ENCODE measurements around the gene TIMMDC1. TPM values are rescaled to one million over a fixed set of nuclear protein-coding genes. Genes with fewer than 3 reads are reported as not detected.

The TIMMDC1 gene
- total RNA-seq, 2 experiments from 2014 or later: 14.4 to 18.3 TPM

DNA sequence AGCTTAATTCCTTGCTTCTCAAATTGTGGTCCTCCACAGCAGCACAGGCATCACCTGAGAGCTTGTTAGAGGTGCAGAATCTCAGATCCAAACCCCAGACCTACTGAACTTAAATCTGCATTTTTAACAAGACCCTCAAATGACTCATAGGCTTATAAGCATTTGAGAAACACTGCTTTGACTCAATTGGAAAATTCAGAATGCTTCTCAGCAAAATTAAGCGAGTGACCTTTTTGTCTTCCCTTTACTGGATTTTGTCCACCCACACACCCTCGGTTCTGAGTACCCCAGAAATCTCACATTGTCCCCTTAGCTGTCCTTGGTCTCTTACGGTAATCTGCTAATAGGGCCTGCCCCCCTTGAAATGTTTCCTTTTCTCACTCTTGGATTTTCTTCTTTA is 43.2 kb downstream of the TIMMDC1 start:
- no peaks in the 10 kb centered on the region for H3K4me1 Mint-ChIP-seq (ENCODE audit: low read depth)
- H3K36me3 ChIP-seq (ENCODE audit: insufficient read depth, low read length): no peaks in the 10 kb centered on the region
- no peak overlapping the region for H3K4me3 ChIP-seq (ENCODE audit: low read length)
- intact Hi-C loops (cut with DNase I, micrococcal nuclease): no loop called here
- no peak overlapping the region for H3K27ac Mint-ChIP-seq
- H3K27ac ChIP-seq (ENCODE audit: low read depth in 1 of 2, low read length in 2 of 2): no peak overlapping the region
- CTCF ChIA-PET: no interaction called here
- DNase-seq (no peak), ATAC-seq (ENCODE audit: poor library complexity) (no peak)
- TF ChIP-seq, protein P1, sequence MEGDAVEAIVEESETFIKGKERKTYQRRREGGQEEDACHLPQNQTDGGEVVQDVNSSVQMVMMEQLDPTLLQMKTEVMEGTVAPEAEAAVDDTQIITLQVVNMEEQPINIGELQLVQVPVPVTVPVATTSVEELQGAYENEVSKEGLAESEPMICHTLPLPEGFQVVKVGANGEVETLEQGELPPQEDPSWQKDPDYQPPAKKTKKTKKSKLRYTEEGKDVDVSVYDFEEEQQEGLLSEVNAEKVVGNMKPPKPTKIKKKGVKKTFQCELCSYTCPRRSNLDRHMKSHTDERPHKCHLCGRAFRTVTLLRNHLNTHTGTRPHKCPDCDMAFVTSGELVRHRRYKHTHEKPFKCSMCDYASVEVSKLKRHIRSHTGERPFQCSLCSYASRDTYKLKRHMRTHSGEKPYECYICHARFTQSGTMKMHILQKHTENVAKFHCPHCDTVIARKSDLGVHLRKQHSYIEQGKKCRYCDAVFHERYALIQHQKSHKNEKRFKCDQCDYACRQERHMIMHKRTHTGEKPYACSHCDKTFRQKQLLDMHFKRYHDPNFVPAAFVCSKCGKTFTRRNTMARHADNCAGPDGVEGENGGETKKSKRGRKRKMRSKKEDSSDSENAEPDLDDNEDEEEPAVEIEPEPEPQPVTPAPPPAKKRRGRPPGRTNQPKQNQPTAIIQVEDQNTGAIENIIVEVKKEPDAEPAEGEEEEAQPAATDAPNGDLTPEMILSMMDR (IDR thresholded peaks at IDR 0.05): no peak
- H3K27me3 ChIP-seq (ENCODE audit: control insufficient read depth in 1 of 2, insufficient read depth in 2 of 2, low read length in 2 of 2): no peaks in the 10 kb centered on the region
- no peaks in the 10 kb centered on the region for H3K9me3 ChIP-seq (ENCODE audit: control insufficient read depth in 1 of 2, insufficient read depth in 1 of 2, low read length in 2 of 2)
- no peaks in the 10 kb centered on the region for H3K36me3 Mint-ChIP-seq (ENCODE audit: low read depth)
- H3K4me3 Mint-ChIP-seq: no peak overlapping the region
- POLR2A ChIA-PET: no interaction called here
- H3K4me1 ChIP-seq (ENCODE audit: insufficient read depth, low read length): no peaks in the 10 kb centered on the region
- no peaks in the 10 kb centered on the region for H3K27me3 Mint-ChIP-seq
- no peaks in the 10 kb centered on the region for H3K9me3 Mint-ChIP-seq

DNA sequence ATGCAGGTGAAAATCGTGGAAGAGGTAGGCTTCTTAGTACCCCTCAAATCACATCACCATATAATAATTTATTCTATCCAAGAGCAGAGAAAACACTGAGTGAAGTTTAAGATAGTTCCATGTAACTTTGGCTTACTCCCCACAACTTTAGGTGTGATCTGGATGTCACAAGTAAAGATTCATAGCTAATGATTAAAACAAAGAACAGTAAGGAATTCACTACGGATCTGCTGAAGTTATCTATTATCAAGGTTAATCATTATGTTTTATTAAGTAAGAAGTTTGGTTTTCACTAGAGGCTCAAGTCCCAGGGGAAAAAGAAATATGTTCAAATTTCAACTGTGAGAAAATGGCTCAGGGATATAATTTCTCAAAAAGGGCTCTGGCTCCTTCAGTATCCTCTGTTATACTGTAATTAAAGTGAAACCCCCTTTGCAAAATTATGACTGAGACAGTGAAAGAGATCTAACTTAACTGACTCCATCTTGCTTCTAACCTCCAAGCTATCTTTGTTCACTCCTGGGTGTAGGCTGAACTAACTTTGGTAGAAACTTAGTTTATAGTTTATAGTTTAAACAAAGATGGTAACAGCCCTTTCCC is 43.9 kb downstream of the TIMMDC1 start:
- ATAC-seq (ENCODE audit: poor library complexity) (no peak), DNase-seq (no peak)
- Histone ChIP-seq H3K9me3 (ENCODE audit: control insufficient read depth in 1 of 2, insufficient read depth in 1 of 2, low read length in 2 of 2) (no peaks in the 10 kb centered on the region), H3K27me3 (ENCODE audit: control insufficient read depth in 1 of 2, insufficient read depth in 2 of 2, low read length in 2 of 2) (no peaks in the 10 kb centered on the region), H3K27ac (ENCODE audit: low read depth in 1 of 2, low read length in 2 of 2) (no peak overlapping the region), H3K4me1 (ENCODE audit: insufficient read depth, low read length) (no peaks in the 10 kb centered on the region), H3K36me3 (ENCODE audit: insufficient read depth, low read length) (no peaks in the 10 kb centered on the region), H3K4me3 (ENCODE audit: low read length) (no peak overlapping the region)
- POLR2A ChIA-PET: no interaction called here
- no peaks in the 10 kb centered on the region for H3K4me1 Mint-ChIP-seq (ENCODE audit: low read depth)
- H3K27me3 Mint-ChIP-seq: no peaks in the 10 kb centered on the region
- no peaks in the 10 kb centered on the region for H3K36me3 Mint-ChIP-seq (ENCODE audit: low read depth)
- H3K27ac Mint-ChIP-seq: no peak overlapping the region
- H3K4me3 Mint-ChIP-seq: no peak overlapping the region
- no peaks in the 10 kb centered on the region for H3K9me3 Mint-ChIP-seq
- CTCF ChIA-PET: interaction anchor here (0.7 kb wide), 1 partner anchor 21 kb away, joined by 3 read pairs; no protein-coding TSS in a partner anchor
- TF ChIP-seq, protein P1 (IDR thresholded peaks at IDR 0.05): no peak
- intact Hi-C loops (cut with DNase I, micrococcal nuclease): no loop called here

DNA sequence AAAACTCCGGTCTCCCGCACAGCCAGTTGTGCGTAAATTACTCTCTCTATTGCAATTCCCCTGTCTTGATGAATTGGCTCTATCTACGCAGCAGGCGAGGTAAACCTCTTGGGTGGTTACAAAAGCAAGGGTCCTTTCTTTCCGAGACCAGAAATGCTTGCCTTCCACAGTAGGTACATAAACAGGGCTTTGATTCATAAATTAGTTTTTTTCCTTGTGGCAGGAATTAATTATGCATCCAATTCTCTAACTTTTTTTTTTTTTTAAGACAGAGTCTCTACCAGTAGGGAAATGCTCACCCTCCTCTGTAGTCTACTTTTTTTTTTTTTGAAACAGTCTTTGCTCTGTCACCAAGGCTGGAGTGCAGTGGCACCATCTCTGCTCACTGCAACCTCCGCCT is 44.8 kb downstream of the TIMMDC1 start:
- no peaks in the 10 kb centered on the region for H3K4me1 Mint-ChIP-seq (ENCODE audit: low read depth)
- no peak overlapping the region for H3K27ac ChIP-seq (ENCODE audit: low read depth in 1 of 2, low read length in 2 of 2)
- TF ChIP-seq, protein P1 (IDR thresholded peaks at IDR 0.05): no peak
- POLR2A ChIA-PET: no interaction called here
- DNase-seq (no peak), ATAC-seq (ENCODE audit: poor library complexity) (no peak)
- H3K36me3 Mint-ChIP-seq (ENCODE audit: low read depth): no peaks in the 10 kb centered on the region
- H3K4me3 Mint-ChIP-seq: no peak overlapping the region
- intact Hi-C loops (cut with DNase I, micrococcal nuclease): no loop called here
- no peaks in the 10 kb centered on the region for H3K9me3 ChIP-seq (ENCODE audit: control insufficient read depth in 1 of 2, insufficient read depth in 1 of 2, low read length in 2 of 2)
- no peaks in the 10 kb centered on the region for H3K27me3 ChIP-seq (ENCODE audit: control insufficient read depth in 1 of 2, insufficient read depth in 2 of 2, low read length in 2 of 2)
- CTCF ChIA-PET: no interaction called here
- H3K4me3 ChIP-seq (ENCODE audit: low read length): no peak overlapping the region
- no peaks in the 10 kb centered on the region for H3K4me1 ChIP-seq (ENCODE audit: insufficient read depth, low read length)
- H3K9me3 Mint-ChIP-seq: no peaks in the 10 kb centered on the region
- no peaks in the 10 kb centered on the region for H3K27me3 Mint-ChIP-seq
- H3K36me3 ChIP-seq (ENCODE audit: insufficient read depth, low read length): no peaks in the 10 kb centered on the region
- no peak overlapping the region for H3K27ac Mint-ChIP-seq

All from CD4-positive, alpha-beta T cell (primary cell).